SK-N-SH (cell line): ENCODE data around the gene NAMPT. TPM values are rescaled to one million over a fixed set of nuclear protein-coding genes. Genes with fewer than 3 reads are reported as not detected.

Source experiments
- CTCF ChIA-PET: fragments of 300-600, 350-600 bp; formaldehyde crosslinking; extraction: SDS; loops from one replicate; lab custom pipeline; 2021; lab: Yijun Ruan, JAX
- POLR2A ChIA-PET: fragments of 350-600 bp; sonication (Branson Sonifier 250); formaldehyde crosslinking; extraction: SDS; loops from one replicate; lab custom pipeline; 2020; ENCODE audit warnings: antibody characterized with exemption, inconsistent platforms; lab: Yijun Ruan, JAX
- DNase-seq: peaks from one replicate; pipeline ENCODE4 v3.0.0; 2012
- H2AFZ ChIP-seq: fragments of 200-600 bp; sonication (generic); 2 replicates; pipeline ENCODE4 v1.8.1; 2016; ENCODE audit warnings: antibody characterized with exemption, mild to moderate bottlenecking, low read depth
- H3F3A ChIP-seq: fragments of 200-600 bp; sonication (generic); replicated peaks from 2 replicates; pipeline ENCODE3; 2016; ENCODE audit warnings: antibody characterized with exemption, mild to moderate bottlenecking; ENCODE audit not compliant: insufficient read depth
- H3K27ac ChIP-seq, 2 experiments: fragments of 200-500 bp in 1 of 2; fragments of 200-600 bp in 1 of 2; sonication (Bioruptor generic) in 1 of 2; sonication (generic), shearing (Covaris generic) in 1 of 2; 2 replicates each; pipeline versions ENCODE4 v1.5.1 to v1.6.1; 2014 to 2016; ENCODE audit warnings: low read depth in 2 of 2, inconsistent platforms in 1 of 2, low read length in 1 of 2, mild to moderate bottlenecking in 1 of 2, mixed read lengths in 1 of 2
- H3K27me3 ChIP-seq: fragments of 200-600 bp; sonication (generic), shearing (Covaris generic); 2 replicates; pipeline ENCODE4 v1.6.1; 2016; ENCODE audit warnings: mixed run types; ENCODE audit not compliant: insufficient read depth
- H3K36me3 ChIP-seq, 2 experiments: fragments of 200-500 bp in 1 of 2; fragments of 200-600 bp in 1 of 2; sonication (Bioruptor generic) in 1 of 2; sonication (generic) in 1 of 2; replicated peaks in 1 of 2; 2 replicates each; pipeline versions ENCODE3 to v1.5.1; 2014 to 2016; ENCODE audit warnings: low read length in 1 of 2, mild to moderate bottlenecking in 1 of 2; ENCODE audit not compliant: insufficient read depth in 2 of 2, control insufficient read depth in 1 of 2
- H3K4me1 ChIP-seq, 2 experiments: fragments of 200-500 bp in 1 of 2; fragments of 200-600 bp in 1 of 2; sonication (Bioruptor generic) in 1 of 2; sonication (generic), shearing (Covaris generic) in 1 of 2; 2 replicates each; pipeline versions ENCODE4 v1.5.1 to v1.6.1; 2014 to 2016; ENCODE audit warnings: low read depth in 1 of 2, low read length in 1 of 2, mixed run types in 1 of 2; ENCODE audit not compliant: insufficient read depth in 2 of 2, control insufficient read depth in 1 of 2
- H3K4me2 ChIP-seq: fragments of 200-600 bp; sonication (generic), shearing (Covaris generic); 2 replicates; pipeline ENCODE4 v1.6.1; 2017; ENCODE audit warnings: mixed run types
- H3K4me3 ChIP-seq, 2 experiments: fragments of 200-500 bp in 1 of 2; fragments of 200-600 bp in 1 of 2; sonication (Bioruptor generic) in 1 of 2; sonication (generic), shearing (Covaris generic) in 1 of 2; 2 replicates each; pipeline versions ENCODE4 v1.5.1 to v1.8.1; 2014 to 2016; ENCODE audit warnings: low read depth in 2 of 2, inconsistent platforms in 1 of 2, low read length in 1 of 2, mild to moderate bottlenecking in 1 of 2, mixed read lengths in 1 of 2, moderate library complexity in 1 of 2
- H3K79me2 ChIP-seq: fragments of 200-600 bp; sonication (generic); 2 replicates; pipeline ENCODE4 v1.8.1; 2017; ENCODE audit warnings: mild to moderate bottlenecking; ENCODE audit not compliant: insufficient read depth
- H3K9ac ChIP-seq: fragments of 200-600 bp; sonication (generic); 2 replicates; pipeline ENCODE4 v1.6.1; 2017; ENCODE audit warnings: mixed run types
- H3K9me2 ChIP-seq: fragments of 200-600 bp; sonication (generic); 2 replicates; pipeline ENCODE4 v1.6.1; 2017; ENCODE audit warnings: mixed run types
- H3K9me3 ChIP-seq: fragments of 200-600 bp; sonication (generic); 2 replicates; pipeline ENCODE4 v1.6.1; 2017; ENCODE audit warnings: mixed run types, mild to moderate bottlenecking, moderate library complexity
- H4K20me1 ChIP-seq: fragments of 200-600 bp; sonication (generic); 2 replicates; pipeline ENCODE4 v1.6.1; 2017; ENCODE audit warnings: mild to moderate bottlenecking, mixed run types; ENCODE audit not compliant: insufficient read depth
- FOSL2 ChIP-seq: IDR thresholded peaks from 2 replicates; pipeline ENCODE4 v1.4.0; 2012; ENCODE audit warnings: low read depth, mild to moderate bottlenecking, moderate library complexity, borderline replicate concordance
- GABPA ChIP-seq: IDR thresholded peaks from 2 replicates; pipeline ENCODE4 v1.4.0; 2012; ENCODE audit warnings: low read depth, mild to moderate bottlenecking
- MAX ChIP-seq: IDR thresholded peaks from 2 replicates; pipeline ENCODE4 v1.4.0; 2012; ENCODE audit warnings: low read depth
- RCOR1 ChIP-seq: fragments of 150-350 bp; IDR thresholded peaks from 2 replicates; pipeline ENCODE4 v1.6.1; 2017; ENCODE audit warnings: antibody characterized with exemption, low read length
- REST ChIP-seq: IDR thresholded peaks from 2 replicates; pipeline ENCODE4 v1.6.1; 2012; ENCODE audit warnings: mild to moderate bottlenecking, low read depth, low read length, moderate library complexity
- YY1 ChIP-seq: IDR thresholded peaks from 2 replicates; pipeline ENCODE4 v1.4.0; 2012; ENCODE audit warnings: low read depth, mild to moderate bottlenecking
- WGBS: methylation state at CpG from one replicate; pipeline ENCODE4 v1.1.6; 2017; ENCODE audit warnings: low lambda C conversion rate; 5-methylcytosine and 5-hydroxymethylcytosine counted together
- polyA plus RNA-seq, 3 experiments: library from polyadenylated mRNA; depleted of rRNA; stranded (reverse); fragments of >200 nt; gene quantifications; 2 replicates each; pipeline ENCODE4 v1.2.3, GENCODE V29; 2012
- TF ChIP-seq, protein P1 (sequence below): fragments of 200-600 bp; sonication (generic); IDR thresholded peaks from 2 replicates; pipeline ENCODE4 v1.6.1; 2017; ENCODE audit warnings: antibody characterized with exemption, mild to moderate bottlenecking, moderate library complexity

Gene NAMPT
- polyA plus RNA-seq, 1 of the 3 experiments (the other 2 are of a cell fraction) = 20.1 TPM

GRCh38 chr7:106294334-106294733 is 9.6 kb upstream of the NAMPT start:
- H3K9me2 ChIP-seq = no peaks in the 10 kb centered on the region
- ChIA-PET CTCF (no interaction called here), POLR2A (interaction anchor here (1.5 kb wide), 1 partner anchor 9 kb away, joined by 5 read pairs; the partner anchor contains the start of gene NAMPT)
- H3K4me2 ChIP-seq = no peak overlapping the region
- TF ChIP-seq REST (no peak), MAX (no peak), GABPA (no peak)
- TF ChIP-seq, protein P1, sequence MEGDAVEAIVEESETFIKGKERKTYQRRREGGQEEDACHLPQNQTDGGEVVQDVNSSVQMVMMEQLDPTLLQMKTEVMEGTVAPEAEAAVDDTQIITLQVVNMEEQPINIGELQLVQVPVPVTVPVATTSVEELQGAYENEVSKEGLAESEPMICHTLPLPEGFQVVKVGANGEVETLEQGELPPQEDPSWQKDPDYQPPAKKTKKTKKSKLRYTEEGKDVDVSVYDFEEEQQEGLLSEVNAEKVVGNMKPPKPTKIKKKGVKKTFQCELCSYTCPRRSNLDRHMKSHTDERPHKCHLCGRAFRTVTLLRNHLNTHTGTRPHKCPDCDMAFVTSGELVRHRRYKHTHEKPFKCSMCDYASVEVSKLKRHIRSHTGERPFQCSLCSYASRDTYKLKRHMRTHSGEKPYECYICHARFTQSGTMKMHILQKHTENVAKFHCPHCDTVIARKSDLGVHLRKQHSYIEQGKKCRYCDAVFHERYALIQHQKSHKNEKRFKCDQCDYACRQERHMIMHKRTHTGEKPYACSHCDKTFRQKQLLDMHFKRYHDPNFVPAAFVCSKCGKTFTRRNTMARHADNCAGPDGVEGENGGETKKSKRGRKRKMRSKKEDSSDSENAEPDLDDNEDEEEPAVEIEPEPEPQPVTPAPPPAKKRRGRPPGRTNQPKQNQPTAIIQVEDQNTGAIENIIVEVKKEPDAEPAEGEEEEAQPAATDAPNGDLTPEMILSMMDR = peak; percentile 31
- no peak for DNase-seq
- no peak overlapping the region for H3K4me3 ChIP-seq
- no peaks in the 10 kb centered on the region for H3F3A ChIP-seq
- no peak overlapping the region for H3K27ac ChIP-seq
- no peaks in the 10 kb centered on the region for H3K9me3 ChIP-seq
- no peak overlapping the region for H3K9ac ChIP-seq
- H3K27me3 ChIP-seq = no peaks in the 10 kb centered on the region
- no peak overlapping the region for H2AFZ ChIP-seq
- no peaks in the 10 kb centered on the region for H3K79me2 ChIP-seq
- no peaks in the 10 kb centered on the region for H4K20me1 ChIP-seq
- H3K4me1 ChIP-seq = no peaks in the 10 kb centered on the region
- no peaks in the 10 kb centered on the region for H3K36me3 ChIP-seq
- WGBS = 20% methylated on average over 2 of the region's 2 CpGs

GRCh38 chr7:106291247-106291646 is 6.5 kb upstream of the NAMPT start:
- TF ChIP-seq FOSL2 = no peak
- TF ChIP-seq YY1 = no peak
- TF ChIP-seq RCOR1 = no peak
- no peaks in the 10 kb centered on the region for H4K20me1 ChIP-seq
- no peak overlapping the region for H2AFZ ChIP-seq
- POLR2A ChIA-PET = no interaction called here
- no peak overlapping the region for H3K27ac ChIP-seq
- H3K79me2 ChIP-seq = no peaks in the 10 kb centered on the region
- CTCF ChIA-PET = no interaction called here
- no peak overlapping the region for H3K4me3 ChIP-seq
- H3K36me3 ChIP-seq = no peaks in the 10 kb centered on the region
- WGBS = 70% methylated on average over 4 of the region's 4 CpGs
- DNase-seq = no peak
- no peak overlapping the region for H3K4me2 ChIP-seq
- no peaks in the 10 kb centered on the region for H3F3A ChIP-seq
- no peaks in the 10 kb centered on the region for H3K27me3 ChIP-seq
- H3K9me3 ChIP-seq = no peaks in the 10 kb centered on the region
- H3K9ac ChIP-seq = no peak overlapping the region
- H3K9me2 ChIP-seq = no peaks in the 10 kb centered on the region
- H3K4me1 ChIP-seq = 0 out of 4 replicates have a peak, but pooled peaks cover 0 to under 1% of the 10 kb centered on the region in 2 experiments
